Ramos (cell line): Measurements from ENCODE around the gene NYNRIN.
"Not testable (repeated sequence)": the region's sequence is repeated elsewhere in the genome, so short reads cannot be mapped to it uniquely, and the experiment has no call there.

Experiments
- in situ Hi-C: fragments of 300-500 bp; cut with MboI; formaldehyde crosslinking; loops from one replicate; pipeline ENCODE4 v1.14.3; 2022; ENCODE audit warnings: low sequenced_read_pairs; ENCODE audit not compliant: unreplicated experiment

The NYNRIN gene

DNA sequence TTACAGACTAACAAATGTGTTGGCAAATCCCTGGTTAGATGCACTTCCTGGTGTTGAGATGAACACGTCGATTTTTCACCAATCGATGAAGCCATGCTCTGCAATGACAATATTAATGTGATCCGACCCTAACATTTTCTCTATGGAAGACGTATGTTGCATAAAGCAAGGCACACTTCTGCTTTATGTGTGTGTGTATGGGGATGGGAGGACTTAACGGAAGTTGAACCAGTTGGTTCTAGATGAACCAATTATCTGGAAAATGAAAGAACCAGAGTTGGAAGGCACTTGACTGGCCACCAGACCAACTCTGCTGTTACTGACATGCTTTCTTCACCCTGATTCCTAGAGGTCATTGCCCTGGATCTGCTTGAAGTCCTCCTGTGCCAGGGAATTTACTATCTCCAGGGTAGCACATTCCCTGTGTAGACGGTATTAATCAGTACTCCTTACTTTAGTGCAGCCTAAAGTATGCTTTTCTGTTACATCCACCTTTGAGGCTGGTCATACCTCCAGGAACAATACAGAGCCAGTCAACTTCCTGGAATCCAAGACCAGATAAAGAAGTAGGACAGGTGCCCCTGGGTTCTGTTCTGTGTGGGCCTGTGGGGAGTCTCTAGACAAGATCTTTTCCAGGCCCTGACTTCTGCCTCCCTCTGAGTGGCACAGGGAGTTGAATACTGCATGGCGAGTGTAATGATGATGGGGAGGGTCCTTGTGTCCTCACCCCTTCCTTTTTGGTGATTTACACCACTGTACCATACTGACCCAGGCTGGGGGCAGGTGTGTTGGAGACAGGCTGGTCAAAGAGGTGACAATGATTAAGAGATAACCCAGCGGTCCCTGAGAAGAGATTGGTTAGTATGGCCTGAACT is 39.7 kb downstream of the NYNRIN start:
- in situ Hi-C loops = loop anchor here (10.0 to 25.0 kb wide), 3 partner anchors 194 to 874 kb away; partner anchors contain the start of genes AP1G2, DHRS4L2 and TINF2

DNA sequence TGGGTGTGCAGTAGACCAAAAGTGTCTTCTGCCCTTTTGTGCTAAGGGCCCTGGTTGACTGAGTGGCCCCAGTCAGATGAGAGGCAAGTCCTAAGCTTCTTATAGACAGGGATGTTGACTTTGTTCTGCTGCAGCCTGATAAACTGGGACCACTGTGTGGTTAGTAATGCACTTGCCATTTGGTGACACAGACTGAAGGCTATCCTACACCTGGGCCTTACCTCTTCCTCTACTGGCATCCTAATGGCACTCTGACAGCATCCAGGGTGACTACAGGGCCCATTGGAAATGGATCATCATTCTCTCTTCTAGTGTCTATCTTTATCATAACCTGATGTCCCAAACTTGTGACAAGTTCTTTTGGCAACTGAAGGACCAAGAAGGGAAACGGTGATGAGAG is 40.5 kb downstream of the NYNRIN start:
- in situ Hi-C loops = loop anchor here (10.0 to 25.0 kb wide), 3 partner anchors 194 to 874 kb away; partner anchors contain the start of genes AP1G2, DHRS4L2 and TINF2

- in situ Hi-C loops = loop anchor here (10.0 to 25.0 kb wide), 3 partner anchors 195 to 875 kb away; partner anchors contain the start of genes AP1G2, DHRS4L2 and TINF2
Measured at GRCh38 chr14:24439830-24440605, 41.2 kb downstream of the NYNRIN start.

- in situ Hi-C loops = loop anchor here (25.0 kb wide), 1 partner anchor 454 kb away; the partner anchor contains the start of gene DHRS4L2
Measured at GRCh38 chr14:24440606-24441399, 42.0 kb downstream of the NYNRIN start.

GRCh38 chr14:24441485-24441884 is 42.7 kb downstream of the NYNRIN start:
- in situ Hi-C loops = loop anchor here (25.0 kb wide), 1 partner anchor 454 kb away; the partner anchor contains the start of gene DHRS4L2

- in situ Hi-C loops = loop anchor here (25.0 kb wide), 1 partner anchor 455 kb away; the partner anchor contains the start of gene DHRS4L2
Measured at GRCh38 chr14:24441904-24442239, 43.1 kb downstream of the NYNRIN start.

DNA sequence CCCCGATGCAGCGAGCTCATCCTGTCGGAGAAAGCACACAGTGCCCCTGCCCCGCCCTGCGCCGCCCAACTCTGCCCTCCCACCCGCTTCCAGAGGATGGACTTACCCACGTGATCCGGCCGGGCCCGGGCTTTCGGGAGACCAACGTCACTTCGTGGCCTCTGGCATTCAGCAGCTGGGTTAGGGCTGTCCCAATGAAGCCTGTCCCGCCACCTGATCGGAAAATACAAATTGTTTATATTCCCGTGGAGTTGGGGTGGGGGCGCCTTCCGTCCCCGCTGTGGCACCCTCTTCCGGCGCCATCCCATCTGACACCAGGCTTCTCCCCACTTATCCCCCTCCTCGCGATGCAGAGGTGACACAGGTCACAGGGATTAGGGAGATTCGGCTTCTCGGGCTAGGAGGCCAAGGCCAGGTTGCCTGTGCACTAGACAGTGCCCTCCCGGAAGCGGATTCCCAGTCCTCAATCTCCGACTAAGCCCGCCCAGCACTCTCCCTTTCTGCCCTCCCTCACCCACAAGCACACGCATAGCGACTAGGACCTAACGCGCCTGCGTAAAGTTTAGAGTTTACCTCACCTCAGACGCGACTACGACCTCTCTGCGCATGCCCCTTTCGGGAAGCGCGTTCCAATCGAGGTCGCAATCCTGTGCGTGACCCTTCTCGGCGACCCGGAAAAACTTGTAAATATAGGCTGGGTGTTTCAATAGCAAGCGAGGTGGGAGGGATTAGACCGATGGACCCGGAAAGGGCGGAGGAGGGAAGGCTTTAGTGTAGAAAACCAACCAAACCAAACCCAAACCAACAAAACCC is 43.6 kb downstream of the NYNRIN start, which contains the start of gene SDR39U1:
TSS of gene SDR39U1 (minus strand) at position 537 of the 813 bp plus-strand sequence. CDS start at position 530, 7 bp downstream.
- in situ Hi-C loops = loop anchor here (25.0 kb wide), 1 partner anchor 455 kb away; the partner anchor contains the start of gene DHRS4L2

- in situ Hi-C loops = loop anchor here (25.0 kb wide), 1 partner anchor 456 kb away; the partner anchor contains the start of gene DHRS4L2
Measured at GRCh38 chr14:24443053-24443665, 44.4 kb downstream of the NYNRIN start.

GRCh38 chr14:24450828-24451227 is 52.0 kb downstream of the NYNRIN start:
- in situ Hi-C loops = not testable (repeated sequence)

DNA sequence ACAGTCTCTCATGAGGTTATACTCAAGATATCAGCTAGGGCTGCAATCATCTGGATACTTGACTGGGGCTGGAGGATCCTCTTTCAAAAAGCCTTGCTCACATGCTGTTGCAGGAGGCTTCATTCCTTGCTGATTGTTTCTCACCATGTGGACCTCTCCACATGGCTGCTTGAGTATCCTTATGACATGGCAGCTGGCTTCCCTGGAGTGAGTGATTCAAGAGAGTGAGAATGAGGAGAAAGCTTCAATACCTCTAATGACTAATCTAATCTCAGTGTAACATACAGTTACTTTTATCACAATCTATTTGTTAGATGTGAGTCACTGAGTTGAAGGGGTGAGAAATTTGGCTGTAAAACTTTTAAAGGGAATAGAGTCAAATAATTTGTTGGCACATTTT is 58.2 kb downstream of the NYNRIN start:
- in situ Hi-C loops = no loop called here

GRCh38 chr14:24458736-24459135 is 59.9 kb downstream of the NYNRIN start:
- in situ Hi-C loops = no loop called here

DNA sequence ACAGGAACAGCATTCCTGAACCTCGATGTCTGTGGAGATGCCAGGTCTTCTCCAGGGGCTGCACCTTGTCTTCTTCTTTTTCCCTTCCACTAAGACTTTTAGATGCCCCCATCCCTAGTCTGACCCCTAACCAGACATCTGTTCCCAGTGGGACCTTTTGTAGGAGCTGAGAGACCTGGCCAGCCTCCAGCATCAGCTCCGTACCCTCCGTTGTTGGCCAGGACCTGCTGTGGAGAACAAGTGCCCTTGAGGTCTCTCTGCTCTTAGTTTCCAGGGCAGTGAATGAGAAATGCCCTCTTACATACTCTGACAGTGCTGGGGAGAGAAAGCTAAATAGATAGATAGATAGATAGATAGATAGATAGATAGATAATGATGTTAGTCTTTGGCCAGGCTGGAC is 60.5 kb downstream of the NYNRIN start:
- in situ Hi-C loops = no loop called here

GRCh38 chr14:24461336-24461735 is 62.5 kb downstream of the NYNRIN start:
- in situ Hi-C loops = no loop called here

GRCh38 chr14:24463017-24463883 is 64.4 kb downstream of the NYNRIN start:
- in situ Hi-C loops = no loop called here

GRCh38 chr14:24463884-24464785 is 65.3 kb downstream of the NYNRIN start:
- in situ Hi-C loops = no loop called here

DNA sequence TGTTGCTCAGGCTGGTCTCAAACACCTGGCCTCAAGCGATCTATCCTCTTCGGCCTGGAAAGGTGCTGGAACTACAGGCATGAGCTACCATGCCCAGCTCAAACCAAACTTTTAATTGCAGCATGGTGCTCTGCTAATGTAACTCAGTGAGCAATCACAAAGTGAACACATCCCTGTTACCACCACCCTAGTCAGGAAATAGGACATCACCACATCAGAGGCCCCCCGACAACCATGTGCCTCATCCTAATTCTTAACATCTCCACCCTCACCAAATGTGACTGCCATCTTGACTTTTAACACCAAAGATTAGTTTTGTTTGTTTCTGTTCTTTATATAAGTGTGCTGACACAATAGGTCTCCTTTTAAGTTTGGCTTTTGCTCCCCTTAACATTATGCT is 66.6 kb downstream of the NYNRIN start:
- in situ Hi-C loops = no loop called here

DNA sequence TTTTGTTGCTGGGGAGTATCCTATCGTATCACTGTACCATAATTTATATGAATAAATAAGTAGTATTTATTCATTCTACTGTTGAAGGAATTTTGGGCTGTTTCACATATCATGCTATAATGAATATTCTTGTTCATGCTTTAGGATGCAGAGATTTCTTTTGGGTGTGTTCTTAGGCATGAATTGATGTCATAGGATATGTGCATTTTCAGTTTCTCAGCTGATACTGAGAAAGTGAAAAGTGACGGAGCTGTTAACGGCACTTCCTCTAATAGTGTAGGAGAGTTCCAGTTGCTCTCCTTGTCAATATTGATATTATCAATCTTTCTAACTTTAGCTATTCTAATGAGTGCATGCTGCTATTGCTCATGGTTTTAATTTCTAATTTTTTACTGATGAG is 67.0 kb downstream of the NYNRIN start:
- in situ Hi-C loops = no loop called here
